H1 (cell line): Measurements from ENCODE around the gene BRMS1L. TPM values are rescaled to one million over a fixed set of nuclear protein-coding genes. Genes with fewer than 3 reads are reported as not detected.

ENCODE experiments used
- CTCF ChIA-PET: fragments of 300-600 bp; sonication (Branson Sonifier 250); formaldehyde crosslinking; loops from one replicate; lab custom pipeline; 2021; ENCODE audit not compliant: partially characterized antibody; lab: Charles Lee
- POLR2A ChIA-PET: fragments of 300-600 bp; sonication (Branson Sonifier 250); formaldehyde crosslinking; loops from one replicate; lab custom pipeline; 2021; ENCODE audit warnings: inconsistent platforms; ENCODE audit not compliant: partially characterized antibody; lab: Charles Lee
- DNase-seq, 2 experiments: peaks; one replicate each; pipeline versions ENCODE4 v3.0.0 to v3.0.0-alpha.2; 2010 to 2022; ENCODE audit warnings: low spot score in 2 of 2, low read depth in 1 of 2, mixed read lengths in 1 of 2
- FAIRE-seq: peaks from 2 replicates; lab custom pipeline; 2011; peaks lifted over from hg19 to GRCh38; lab: Jason Lieb, UNC
- H2AFZ ChIP-seq: 2 replicates; pipeline ENCODE4 v1.8.1; 2012; ENCODE audit warnings: low read length, inconsistent platforms
- H2AK5ac ChIP-seq: 2 replicates; pipeline ENCODE4 v1.6.1; 2013; ENCODE audit warnings: low read depth, low read length
- H2BK120ac ChIP-seq: replicated peaks from 2 replicates; pipeline ENCODE3; 2013; ENCODE audit warnings: low read depth, low read length, inconsistent platforms
- H2BK12ac ChIP-seq: 2 replicates; pipeline ENCODE4 v1.6.1; 2013; ENCODE audit warnings: low read depth, low read length
- H2BK15ac ChIP-seq: 2 replicates; pipeline ENCODE4 v1.6.1; 2013; ENCODE audit warnings: low read length
- H2BK20ac ChIP-seq: 2 replicates; pipeline ENCODE4 v1.6.1; 2013; ENCODE audit warnings: low read length
- H2BK5ac ChIP-seq: 2 replicates; pipeline ENCODE4 v1.6.1; 2013; ENCODE audit warnings: low read depth, low read length
- H3K14ac ChIP-seq: 2 replicates; pipeline ENCODE4 v1.6.1; 2013; ENCODE audit warnings: inconsistent platforms; ENCODE audit not compliant: insufficient read length
- H3K18ac ChIP-seq: 2 replicates; pipeline ENCODE4 v1.6.1; 2013; ENCODE audit warnings: low read length; ENCODE audit errors: extremely low read depth
- H3K23ac ChIP-seq: 2 replicates; pipeline ENCODE4 v1.6.1; 2013; ENCODE audit warnings: inconsistent platforms; ENCODE audit not compliant: insufficient read length
- H3K23me2 ChIP-seq: 2 replicates; pipeline ENCODE4 v1.6.1; 2013; ENCODE audit warnings: low read depth, low read length
- H3K27ac ChIP-seq: 2 replicates; pipeline ENCODE4 v1.6.1; 2011; ENCODE audit warnings: low read depth, low read length, inconsistent platforms
- H3K27me3 ChIP-seq, 4 experiments: replicated peaks in 1 of 4; 1 replicate in 1 of 4; 2 replicates in 3 of 4; pipeline versions ENCODE4 v1.6.1 to v1.8.1; 2011 to 2013; ENCODE audit warnings: low read length in 3 of 4, mild to moderate bottlenecking in 3 of 4, inconsistent platforms in 2 of 4, mixed read lengths in 2 of 4, moderate library complexity in 1 of 4; ENCODE audit not compliant: control insufficient read depth in 3 of 4, insufficient read depth in 3 of 4; ENCODE audit errors: extremely low read depth in 1 of 4
- H3K36me3 ChIP-seq, 4 experiments: 2 replicates each; pipeline versions ENCODE4 v1.6.1 to v1.8.1; 2011 to 2013; ENCODE audit warnings: mild to moderate bottlenecking in 4 of 4, low read length in 3 of 4, moderate library complexity in 2 of 4, control low read depth in 1 of 4, inconsistent platforms in 1 of 4; ENCODE audit not compliant: insufficient read depth in 4 of 4, control insufficient read depth in 2 of 4
- H3K4ac ChIP-seq: replicated peaks from 2 replicates; pipeline ENCODE3; 2013; ENCODE audit warnings: low read length, low read depth, mixed read lengths, inconsistent platforms; ENCODE audit not compliant: insufficient read length
- H3K4me1 ChIP-seq, 4 experiments: replicated peaks in 1 of 4; 1 replicate in 1 of 4; 2 replicates in 3 of 4; pipeline versions ENCODE4 v1.6.1 to v1.8.1; 2011 to 2013; ENCODE audit warnings: low read length in 3 of 4, inconsistent platforms in 2 of 4, mixed read lengths in 1 of 4; ENCODE audit not compliant: insufficient read depth in 4 of 4, control insufficient read depth in 3 of 4
- H3K4me2 ChIP-seq, 2 experiments: 2 replicates each; pipeline versions ENCODE4 v1.6.1 to v1.8.1; 2011 to 2013; ENCODE audit warnings: low read depth in 2 of 2, low read length in 2 of 2, control low read depth in 1 of 2, inconsistent platforms in 1 of 2, mild to moderate bottlenecking in 1 of 2; ENCODE audit not compliant: insufficient read depth in 1 of 2
- H3K4me3 ChIP-seq, 4 experiments: fragments of 200-600, 300-600 bp in 1 of 4; sonication (generic), shearing (Covaris generic), sonication (Bioruptor Twin) in 1 of 4; 2 replicates each; pipeline versions ENCODE4 v1.5.1 to v1.8.1; 2011 to 2016; ENCODE audit warnings: low read length in 4 of 4, low read depth in 3 of 4, control low read depth in 2 of 4, inconsistent platforms in 2 of 4, mild to moderate bottlenecking in 2 of 4, mixed read lengths in 1 of 4, moderate library complexity in 1 of 4; ENCODE audit not compliant: insufficient read depth in 2 of 4; ENCODE audit errors: extremely low read depth in 1 of 4
- H3K56ac ChIP-seq: replicated peaks from 2 replicates; pipeline ENCODE3; 2013; ENCODE audit warnings: low read depth, mild to moderate bottlenecking, mixed read lengths, low read length, inconsistent platforms; ENCODE audit not compliant: insufficient read length
- H3K79me1 ChIP-seq: 2 replicates; pipeline ENCODE4 v1.6.1; 2013; ENCODE audit warnings: low read depth, low read length, control low read depth
- H3K79me2 ChIP-seq, 2 experiments: 2 replicates each; pipeline versions ENCODE4 v1.6.1 to v1.8.1; 2012 to 2013; ENCODE audit warnings: low read length in 2 of 2, mild to moderate bottlenecking in 2 of 2, inconsistent platforms in 1 of 2; ENCODE audit not compliant: insufficient read depth in 2 of 2, control insufficient read depth in 1 of 2
- H3K9ac ChIP-seq, 4 experiments: replicated peaks in 1 of 4; 1 replicate in 1 of 4; 2 replicates in 3 of 4; pipeline versions ENCODE4 v1.6.1 to v1.8.1; 2011 to 2013; ENCODE audit warnings: low read depth in 3 of 4, low read length in 3 of 4, control low read depth in 2 of 4, mild to moderate bottlenecking in 2 of 4, moderate library complexity in 2 of 4, inconsistent platforms in 1 of 4; ENCODE audit errors: extremely low read depth in 1 of 4
- H3K9me3 ChIP-seq, 2 experiments: 2 replicates each; pipeline versions ENCODE4 v1.6.1 to v1.8.1; 2012 to 2013; ENCODE audit warnings: mild to moderate bottlenecking in 2 of 2, moderate library complexity in 2 of 2, control low read depth in 1 of 2, inconsistent platforms in 1 of 2, low read depth in 1 of 2, low read length in 1 of 2, mixed read lengths in 1 of 2; ENCODE audit not compliant: insufficient read depth in 2 of 2
- H4K20me1 ChIP-seq, 2 experiments: replicated peaks in 1 of 2; 2 replicates each; pipeline versions ENCODE3 to v1.8.1; 2011 to 2013; ENCODE audit warnings: inconsistent platforms in 2 of 2, low read length in 2 of 2, mild to moderate bottlenecking in 1 of 2; ENCODE audit not compliant: insufficient read depth in 2 of 2, control insufficient read depth in 1 of 2
- H4K5ac ChIP-seq: 2 replicates; pipeline ENCODE4 v1.6.1; 2013; ENCODE audit warnings: low read length, low read depth, mixed read lengths, inconsistent platforms; ENCODE audit not compliant: insufficient read length
- H4K8ac ChIP-seq: 2 replicates; pipeline ENCODE4 v1.8.0; 2013; ENCODE audit warnings: mild to moderate bottlenecking, moderate library complexity, low read length, inconsistent platforms; ENCODE audit not compliant: insufficient read depth; ENCODE audit errors: extremely low read depth
- H4K91ac ChIP-seq: replicated peaks from 2 replicates; pipeline ENCODE3; 2013; ENCODE audit warnings: low read length, mixed read lengths, inconsistent platforms; ENCODE audit not compliant: insufficient read length
- CBX8 ChIP-seq: fragments of 300-800, 300-1000 bp; sonication (generic); IDR thresholded peaks from 2 replicates; pipeline ENCODE4 v1.7.1; 2016; ENCODE audit warnings: low read depth, low read length, borderline replicate concordance
- E2F6 ChIP-seq: IDR thresholded peaks from 2 replicates; pipeline ENCODE4 v1.6.1; 2012; ENCODE audit warnings: inconsistent platforms
- FOSL1 ChIP-seq: IDR thresholded peaks from 2 replicates; pipeline ENCODE4 v1.6.1; 2011; ENCODE audit warnings: mild to moderate bottlenecking, low read depth, low read length, moderate library complexity; ENCODE audit not compliant: insufficient read depth
- TCF12 ChIP-seq: IDR thresholded peaks from 2 replicates; pipeline ENCODE4 v1.6.1; 2011; ENCODE audit warnings: low read depth, mild to moderate bottlenecking, low read length
- WGBS, 2 experiments: shearing (Covaris generic) in 1 of 2; methylation state at CpG; one replicate each; pipeline versions ENCODE4 v1.1.6 to v1.1.7; 2013 to 2015; ENCODE audit warnings: low lambda C conversion rate in 2 of 2, mixed read lengths in 2 of 2, inconsistent platforms in 1 of 2, low coverage in 1 of 2, missing lambda C conversion rate in 1 of 2; ENCODE audit not compliant: insufficient replicate concordance in 2 of 2, insufficient coverage in 1 of 2, insufficient read length in 1 of 2; ENCODE audit errors: extremely low coverage in 1 of 2, missing lambda C conversion rate in 1 of 2; 5-methylcytosine and 5-hydroxymethylcytosine counted together
- polyA plus RNA-seq, 7 experiments: library from polyadenylated mRNA; depleted of rRNA in 3 of 7; stranded (reverse) in 5 of 7; unstranded in 2 of 7; fragments of >200 nt in 5 of 7; fragments of 200-250 nt in 2 of 7; gene quantifications; 1 replicate in 5 of 7; 2 replicates in 1 of 7; 4 replicates in 1 of 7; pipeline versions ENCODE4 v1.2.1 to v1.2.3, GENCODE V29; 2011 to 2013; ENCODE audit warnings: missing spikeins in 2 of 7, mixed read lengths in 2 of 7
- total RNA-seq: library from RNA; stranded (reverse); fragmentation: NEBNext Ultra II Directional; extraction: Animal tissue kit (Norgen Biotek cat#: 25700); gene quantifications from 2 replicates; pipeline ENCODE4 v1.2.1, GENCODE V29; 2021

The BRMS1L gene
- total and polyA plus RNA-seq, 2 of the 8 experiments (the other 6 are each of a cell fraction or from before 2014, with no cell fraction given): 4.4 to 10.9 TPM

DNA sequence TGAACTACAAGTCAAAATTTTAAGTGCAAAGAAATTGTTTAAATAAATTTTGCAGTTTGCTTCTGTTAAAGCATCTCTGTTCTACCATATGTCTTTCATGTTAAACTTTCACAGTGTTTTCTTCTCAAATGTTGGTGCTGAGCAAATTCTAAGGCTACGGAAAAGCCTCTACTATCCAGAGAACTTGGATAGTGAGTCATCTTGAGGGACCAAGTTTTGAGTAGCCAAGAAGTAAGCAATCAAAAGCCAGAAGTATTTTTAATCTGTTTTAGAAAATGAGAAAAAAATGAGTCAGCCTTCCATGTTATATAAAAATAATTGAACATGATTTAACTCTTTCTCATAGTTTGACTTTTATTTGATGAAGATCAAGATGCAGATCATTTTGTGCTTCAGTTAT, 3.3 kb downstream of the BRMS1L start:
- Histone ChIP-seq H4K91ac (no peak overlapping the region), H3K4me3 (no peak overlapping the region), H3K4ac (no peak overlapping the region), H2BK5ac (no peak overlapping the region), H3K4me1 (peaks cover 0 to 3% (median 0%) of the 10 kb centered on the region in 4 experiments; a peak in 3 of 7 replicates), H3K36me3 (peaks cover 0 to 13% (median 5%) of the 10 kb centered on the region in 4 experiments; a peak in 2 of 8 replicates), H3K79me2 (peaks cover 0 to 26% of the 10 kb centered on the region in 2 experiments; a peak in 2 of 4 replicates), H3K56ac (no peak overlapping the region), H3K4me2 (no peak overlapping the region), H3K14ac (no peak overlapping the region), H4K5ac (no peak overlapping the region), H3K27ac (no peak overlapping the region), H3K23ac (no peak overlapping the region), H2BK15ac (no peak overlapping the region), H2AK5ac (no peak overlapping the region), H3K18ac (no peak overlapping the region), H2BK12ac (no peak overlapping the region), H3K23me2 (peaks cover 6% of the 10 kb centered on the region; the same call in 1 of the 2 replicates), H3K9me3 (no peaks in the 10 kb centered on the region), H3K9ac (no peak overlapping the region), H3K79me1 (peaks cover 2% of the 10 kb centered on the region; the same call in 1 of the 2 replicates), H4K20me1 (peaks cover 0 to 1% of the 10 kb centered on the region in 2 experiments), H2AFZ (no peak overlapping the region), H2BK20ac (no peak overlapping the region), H2BK120ac (no peak overlapping the region), H3K27me3 (no peaks in the 10 kb centered on the region), H4K8ac (no peak overlapping the region)
- no peak for DNase-seq
- 96% methylated on average over 1 of the region's 1 CpG; no CpG with 5 or more reads in 1 of the 2 experiments for WGBS, 2 experiments
- ChIA-PET POLR2A (no interaction called here), CTCF (no interaction called here)
- TF ChIP-seq E2F6: no peak
- TF ChIP-seq TCF12: no peak
- TF ChIP-seq FOSL1: no peak
- no peak for TF ChIP-seq CBX8
- no peak for FAIRE-seq
